HUES6 (cell line): Measurements from ENCODE around the gene CCDC24.

Source experiments
- H3K27ac ChIP-seq: 2 replicates; pipeline ENCODE4 v1.7.0; 2013; ENCODE audit warnings: low read depth, mild to moderate bottlenecking, low read length, inconsistent platforms
- H3K27me3 ChIP-seq: 2 replicates; pipeline ENCODE4 v1.6.1; 2013; ENCODE audit warnings: low read length; ENCODE audit not compliant: control insufficient read depth, insufficient read depth
- H3K36me3 ChIP-seq: 2 replicates; pipeline ENCODE4 v1.6.1; 2013; ENCODE audit warnings: low read length; ENCODE audit not compliant: control insufficient read depth, insufficient read depth
- H3K4me1 ChIP-seq: 2 replicates; pipeline ENCODE4 v1.6.1; 2013; ENCODE audit warnings: low read length; ENCODE audit not compliant: control insufficient read depth, insufficient read depth
- H3K4me3 ChIP-seq: 2 replicates; pipeline ENCODE4 v1.5.1; 2013; ENCODE audit warnings: low read depth, low read length
- H3K9ac ChIP-seq: one replicate; pipeline ENCODE4 v1.6.1; 2013; ENCODE audit warnings: mild to moderate bottlenecking, low read length
- H3K9me3 ChIP-seq: 2 replicates; pipeline ENCODE4 v1.6.1; 2013; ENCODE audit warnings: low read depth, low read length; ENCODE audit not compliant: control insufficient read depth, insufficient read depth

Gene CCDC24

DNA sequence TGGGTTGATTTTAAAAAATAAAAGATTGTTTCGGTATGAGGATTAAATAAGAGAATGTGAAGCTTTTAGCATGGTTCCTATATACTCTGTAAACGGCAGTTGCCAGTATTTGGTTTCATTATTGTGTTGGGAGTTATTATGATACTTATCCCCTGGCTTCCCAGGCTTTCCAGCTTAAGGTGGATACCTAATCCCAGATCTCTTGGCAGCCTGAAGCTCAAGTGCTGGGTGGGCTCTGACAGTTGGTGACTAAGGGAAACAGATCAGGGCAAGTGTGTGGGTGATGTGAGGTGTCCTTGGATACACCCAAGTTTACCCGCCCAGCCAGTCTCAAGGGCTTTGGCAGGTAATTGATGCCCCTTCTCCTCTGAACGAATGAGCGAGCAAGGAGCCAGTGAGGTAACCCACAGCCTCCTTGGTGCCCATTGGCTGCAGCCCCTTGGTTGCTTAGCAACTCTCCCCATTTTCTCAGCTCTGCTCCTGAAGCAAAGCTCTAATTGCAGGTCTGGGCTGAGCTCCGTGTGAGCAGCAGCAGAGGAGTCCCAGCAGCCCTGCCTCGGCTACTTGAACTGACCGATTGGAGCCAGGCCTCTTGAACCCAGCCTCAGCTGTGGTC is 38.6 kb upstream of the CCDC24 start:
- Histone ChIP-seq H3K9me3 (no peaks in the 10 kb centered on the region), H3K9ac (no peak overlapping the region), H3K4me1 (peaks cover 1% of the 10 kb centered on the region), H3K4me3 (no peak overlapping the region), H3K27ac (no peak overlapping the region), H3K36me3 (peaks cover 26% of the 10 kb centered on the region), H3K27me3 (no peaks in the 10 kb centered on the region)

DNA sequence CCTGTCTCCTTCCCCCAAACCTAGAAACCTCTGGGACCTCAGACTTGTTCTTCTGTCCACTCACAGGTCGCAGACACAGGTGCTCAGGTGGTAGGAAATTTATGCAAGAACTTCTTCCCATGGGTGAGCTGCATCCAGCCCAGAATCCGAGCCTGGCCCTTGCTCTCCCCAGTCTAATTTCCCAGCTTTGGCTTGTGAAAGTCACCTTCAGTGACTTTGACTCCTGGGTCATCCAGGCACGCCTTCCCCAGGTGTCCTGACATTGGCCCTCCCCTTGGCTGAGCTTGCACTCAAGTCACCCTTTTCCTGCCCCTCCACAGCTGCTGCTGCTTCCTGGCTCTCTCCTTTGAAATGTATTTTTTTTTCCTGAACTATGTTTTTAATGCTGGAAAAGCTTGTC is 38.0 kb upstream of the CCDC24 start:
- Histone ChIP-seq H3K9ac (no peak overlapping the region), H3K27me3 (no peaks in the 10 kb centered on the region), H3K4me1 (no peaks in the 10 kb centered on the region), H3K36me3 (peaks cover 30% of the 10 kb centered on the region), H3K9me3 (no peaks in the 10 kb centered on the region), H3K4me3 (no peak overlapping the region), H3K27ac (no peak overlapping the region)

DNA sequence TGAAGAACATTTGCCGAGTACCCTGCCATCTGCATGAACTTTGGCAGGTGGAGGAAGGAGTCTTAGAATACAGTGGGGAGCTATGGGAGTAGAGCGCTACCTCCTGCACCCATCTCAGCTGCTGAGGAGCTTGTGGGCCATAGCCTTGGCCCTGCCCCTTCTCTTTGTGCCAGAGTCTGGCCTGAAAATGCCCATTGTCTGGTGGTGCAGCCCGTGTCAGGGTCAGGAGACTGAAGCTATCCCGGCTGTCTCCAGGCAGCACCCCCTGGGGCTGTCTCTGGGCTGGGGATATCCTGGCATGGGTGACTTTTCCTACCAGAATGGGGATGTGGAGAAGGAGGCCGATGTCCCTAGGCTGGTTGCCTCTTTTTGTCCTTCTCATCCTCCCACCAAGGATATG is 37.4 kb upstream of the CCDC24 start:
- H3K36me3 ChIP-seq, result peaks cover 37% of the 10 kb centered on the region
- no peak overlapping the region for H3K27ac ChIP-seq
- H3K9me3 ChIP-seq, result no peaks in the 10 kb centered on the region
- H3K9ac ChIP-seq, result no peak overlapping the region
- no peaks in the 10 kb centered on the region for H3K4me1 ChIP-seq
- no peak overlapping the region for H3K4me3 ChIP-seq
- no peaks in the 10 kb centered on the region for H3K27me3 ChIP-seq

DNA sequence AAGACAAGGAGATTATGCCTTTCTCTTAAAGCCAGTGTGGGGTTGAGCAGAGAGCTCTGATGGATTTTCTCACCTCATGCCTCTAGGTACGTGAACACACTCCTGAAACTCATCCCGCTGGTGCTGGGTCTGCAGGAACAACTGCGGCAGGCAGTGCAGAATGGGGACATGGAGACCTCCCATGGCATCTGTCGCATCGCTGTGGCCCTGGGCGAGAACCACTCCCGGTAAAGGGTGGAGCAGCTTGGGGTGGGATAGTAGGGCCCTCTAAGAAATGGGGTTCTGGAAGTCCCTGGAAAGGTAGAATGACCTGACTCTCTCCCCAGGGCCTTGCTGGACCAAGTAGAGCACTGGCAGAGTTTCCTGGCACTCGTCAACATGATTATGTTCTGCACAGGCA is 35.2 kb upstream of the CCDC24 start:
- Histone ChIP-seq H3K36me3 (peaks cover 40% of the 10 kb centered on the region), H3K27me3 (no peaks in the 10 kb centered on the region), H3K27ac (no peak overlapping the region), H3K4me3 (no peak overlapping the region), H3K9ac (no peak overlapping the region), H3K4me1 (no peaks in the 10 kb centered on the region), H3K9me3 (no peaks in the 10 kb centered on the region)

DNA sequence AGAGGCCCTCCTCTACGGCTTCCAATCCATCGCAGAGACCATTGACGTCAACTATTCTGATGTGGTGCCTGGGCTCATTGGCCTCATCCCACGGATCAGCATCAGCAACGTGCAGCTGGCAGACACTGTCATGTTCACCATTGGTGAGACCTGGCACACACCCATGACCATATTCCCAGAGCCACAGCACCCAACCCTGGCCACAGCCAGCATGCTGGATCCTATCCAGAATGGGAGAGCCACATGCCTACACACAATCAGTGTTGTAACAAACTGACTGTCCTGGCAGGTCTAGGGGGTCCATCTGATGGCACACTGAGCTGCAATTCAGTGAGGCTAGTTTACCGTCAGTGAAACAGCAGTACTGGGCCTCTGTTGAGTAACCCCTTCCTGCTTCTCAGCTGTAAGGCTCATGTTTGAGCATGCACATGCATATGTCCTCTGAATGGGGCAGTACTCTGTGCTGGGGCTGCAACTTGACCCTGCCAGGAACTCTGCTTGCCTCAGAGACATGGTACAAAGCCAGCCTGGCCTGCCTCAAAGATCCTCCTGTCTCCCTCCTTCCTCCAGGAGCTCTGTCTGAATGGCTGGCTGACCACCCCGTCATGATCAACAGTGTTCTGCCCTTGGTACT is 33.9 kb upstream of the CCDC24 start:
- Histone ChIP-seq H3K4me3 (no peak overlapping the region), H3K27me3 (no peaks in the 10 kb centered on the region), H3K9ac (no peak overlapping the region), H3K9me3 (no peaks in the 10 kb centered on the region), H3K27ac (no peak overlapping the region), H3K36me3 (peaks cover 42% of the 10 kb centered on the region), H3K4me1 (no peaks in the 10 kb centered on the region)

- no peak overlapping the region for H3K27ac ChIP-seq
- peaks cover 42% of the 10 kb centered on the region for H3K36me3 ChIP-seq
- no peaks in the 10 kb centered on the region for H3K27me3 ChIP-seq
- H3K4me1 ChIP-seq, result no peaks in the 10 kb centered on the region
- no peak overlapping the region for H3K4me3 ChIP-seq
- H3K9ac ChIP-seq, result no peak overlapping the region
- no peaks in the 10 kb centered on the region for H3K9me3 ChIP-seq
Measured at GRCh38 chr1:43958351-43959255, 32.8 kb upstream of the CCDC24 start.

- Histone ChIP-seq H3K4me3 (no peak overlapping the region), H3K9me3 (no peaks in the 10 kb centered on the region), H3K27ac (no peak overlapping the region), H3K27me3 (no peaks in the 10 kb centered on the region), H3K36me3 (peaks cover 42% of the 10 kb centered on the region), H3K4me1 (no peaks in the 10 kb centered on the region), H3K9ac (no peak overlapping the region)
Measured at GRCh38 chr1:43960798-43961197, 30.6 kb upstream of the CCDC24 start.

- Histone ChIP-seq H3K4me3 (no peak overlapping the region), H3K27me3 (no peaks in the 10 kb centered on the region), H3K27ac (no peak overlapping the region), H3K9ac (no peak overlapping the region), H3K36me3 (peaks cover 38% of the 10 kb centered on the region), H3K4me1 (no peaks in the 10 kb centered on the region), H3K9me3 (no peaks in the 10 kb centered on the region)
Measured at GRCh38 chr1:43961692-43962091, 29.7 kb upstream of the CCDC24 start.

GRCh38 chr1:43962324-43962723 is 29.1 kb upstream of the CCDC24 start:
- no peaks in the 10 kb centered on the region for H3K27me3 ChIP-seq
- no peaks in the 10 kb centered on the region for H3K9me3 ChIP-seq
- no peaks in the 10 kb centered on the region for H3K4me1 ChIP-seq
- no peak overlapping the region for H3K4me3 ChIP-seq
- peaks cover 33% of the 10 kb centered on the region for H3K36me3 ChIP-seq
- no peak overlapping the region for H3K9ac ChIP-seq
- no peak overlapping the region for H3K27ac ChIP-seq

- Histone ChIP-seq H3K36me3 (peaks cover 26% of the 10 kb centered on the region), H3K4me1 (no peaks in the 10 kb centered on the region), H3K27me3 (no peaks in the 10 kb centered on the region), H3K9ac (no peak overlapping the region), H3K27ac (no peak overlapping the region), H3K4me3 (no peak overlapping the region), H3K9me3 (no peaks in the 10 kb centered on the region)
Measured at GRCh38 chr1:43963006-43963405, 28.4 kb upstream of the CCDC24 start.

- peaks cover 18% of the 10 kb centered on the region for H3K36me3 ChIP-seq
- no peak overlapping the region for H3K9ac ChIP-seq
- H3K4me1 ChIP-seq, result no peaks in the 10 kb centered on the region
- no peak overlapping the region for H3K27ac ChIP-seq
- H3K4me3 ChIP-seq, result no peak overlapping the region
- no peaks in the 10 kb centered on the region for H3K27me3 ChIP-seq
- no peaks in the 10 kb centered on the region for H3K9me3 ChIP-seq
Measured at GRCh38 chr1:43963890-43964289, 27.5 kb upstream of the CCDC24 start.
